GM12801 (cell line): ENCODE measurements around the gene DGKA.

Source experiments
- CTCF ChIP-seq: IDR thresholded peaks from one replicate; pipeline ENCODE4 v1.5.1; 2011; ENCODE audit warnings: control low read depth; ENCODE audit not compliant: insufficient read length; ENCODE audit errors: extremely low read depth

DGKA gene

GRCh38 chr12:55908726-55909512 lies 22.0 kb upstream of the DGKA start:
- TF ChIP-seq CTCF = no peak

- TF ChIP-seq CTCF = no peak
Observed at GRCh38 chr12:55909513-55909884, 21.5 kb upstream of the DGKA start.

- no peak for TF ChIP-seq CTCF
Observed at GRCh38 chr12:55912908-55913307, 18.1 kb upstream of the DGKA start.

GRCh38 chr12:55915482-55915859 lies 15.5 kb upstream of the DGKA start:
- TF ChIP-seq CTCF = no peak

- TF ChIP-seq CTCF = no peak
Observed at GRCh38 chr12:55922126-55922525, 8.8 kb upstream of the DGKA start.

- TF ChIP-seq CTCF = no peak
Observed at GRCh38 chr12:55925371-55925770, 5.6 kb upstream of the DGKA start.

GRCh38 chr12:55925870-55926737 lies 4.9 kb upstream of the DGKA start:
- TF ChIP-seq CTCF = no peak
